HG02840 (cell line): ENCODE data around the gene TMEM119.
"Not testable (repeated sequence)": the region's sequence is repeated elsewhere in the genome, so short reads cannot be mapped to it uniquely, and the experiment has no call there.

Experiments used
- ATAC-seq: cut with Tn5 transposase; IDR thresholded peaks from one replicate; pipeline ENCODE4 v1.9.1; 2021; ENCODE audit warnings: mild to moderate bottlenecking, moderate library complexity, moderate number of reproducible peaks; ENCODE audit not compliant: unreplicated experiment, low FRiP score

The TMEM119 gene

DNA sequence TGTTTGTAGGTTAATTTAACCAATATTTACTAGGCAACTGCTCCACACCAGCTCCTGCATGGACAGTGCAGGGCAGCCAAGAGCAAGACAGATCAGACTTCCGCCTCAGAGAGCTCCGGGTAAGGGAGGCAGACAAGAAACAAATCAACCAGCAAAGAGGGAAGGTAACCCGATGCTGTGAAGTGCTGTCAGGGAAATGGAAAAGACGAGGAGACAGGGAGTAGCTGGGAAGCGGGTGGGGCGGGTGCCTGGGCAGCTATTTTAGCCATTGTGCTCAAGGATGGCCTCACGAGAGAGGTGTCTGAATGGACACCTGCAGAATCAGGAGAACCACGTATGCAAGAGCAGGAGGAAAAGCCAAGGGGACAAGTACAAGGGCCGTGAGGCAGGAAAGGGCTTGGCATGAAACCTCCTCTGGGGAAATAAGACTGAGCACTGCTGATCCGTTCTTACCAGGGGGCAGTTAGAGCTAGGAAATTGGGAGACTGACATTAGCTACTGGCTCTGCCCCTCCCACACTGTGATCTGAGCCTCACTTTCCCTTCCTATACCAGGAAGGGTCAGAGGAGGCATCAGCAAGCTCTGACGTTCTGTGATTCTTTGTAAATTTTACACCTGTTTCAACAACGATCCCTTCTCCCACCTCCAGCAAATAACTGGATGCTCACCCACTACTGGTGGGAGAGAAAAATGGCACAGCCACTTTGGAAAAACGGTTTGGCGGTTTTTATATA lies 6.5 kb upstream of the TMEM119 start:
- no peak for ATAC-seq

DNA sequence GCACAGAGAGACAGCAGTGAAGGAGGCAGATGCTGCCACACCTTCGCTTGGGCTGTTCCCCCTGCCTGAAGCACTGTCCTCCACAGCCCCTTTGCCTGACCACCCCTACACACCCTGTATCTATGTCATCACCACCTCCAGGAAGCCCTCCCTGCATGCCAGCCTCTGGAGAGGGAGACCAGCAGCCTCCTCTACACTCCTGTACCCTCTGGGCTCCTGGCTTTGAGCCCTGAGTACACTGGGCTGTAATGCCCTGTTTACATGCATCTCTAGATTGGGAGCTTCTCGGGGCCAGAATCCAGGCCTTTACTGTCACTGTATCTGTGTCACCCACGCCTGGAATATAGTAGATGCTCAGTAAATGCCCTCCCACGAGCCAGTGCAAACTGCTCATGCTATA lies 5.9 kb upstream of the TMEM119 start:
- ATAC-seq, result no peak

DNA sequence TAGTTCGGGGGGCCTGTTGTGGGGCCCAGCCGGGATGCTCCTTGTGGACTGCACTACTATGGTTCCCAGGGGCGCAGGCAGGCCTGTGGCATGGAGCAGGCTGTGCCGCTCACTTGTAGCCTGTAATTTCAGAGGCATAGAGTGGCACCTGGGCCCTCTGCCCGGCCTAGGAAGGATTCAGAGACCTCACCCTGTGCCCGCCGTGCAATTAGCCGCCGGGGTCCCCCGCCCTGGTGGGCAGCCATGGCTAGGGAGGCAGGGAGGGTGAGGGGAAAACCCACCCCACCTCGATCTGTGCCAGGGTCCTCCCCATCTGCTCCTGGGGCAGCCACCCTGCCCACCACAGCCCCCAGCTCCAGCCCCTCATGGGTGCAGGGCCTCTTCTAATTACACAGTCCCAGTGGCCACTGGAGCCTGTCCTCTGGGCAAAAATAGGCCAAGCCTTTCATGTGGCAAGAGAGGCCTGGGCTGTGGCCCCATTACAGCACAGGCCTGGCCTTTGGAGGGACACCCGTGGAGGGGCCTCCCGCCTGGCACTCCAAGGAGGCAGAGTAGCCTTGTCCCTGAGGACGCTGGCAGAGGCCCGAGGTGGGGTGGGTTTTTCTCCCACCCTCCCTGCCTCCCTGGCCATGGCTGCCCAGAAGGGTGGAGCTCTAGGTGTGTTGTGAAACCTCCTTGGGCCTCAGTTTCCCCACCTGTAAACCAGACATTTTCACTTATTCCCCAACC lies 5.3 kb upstream of the TMEM119 start:
- no peak for ATAC-seq

DNA sequence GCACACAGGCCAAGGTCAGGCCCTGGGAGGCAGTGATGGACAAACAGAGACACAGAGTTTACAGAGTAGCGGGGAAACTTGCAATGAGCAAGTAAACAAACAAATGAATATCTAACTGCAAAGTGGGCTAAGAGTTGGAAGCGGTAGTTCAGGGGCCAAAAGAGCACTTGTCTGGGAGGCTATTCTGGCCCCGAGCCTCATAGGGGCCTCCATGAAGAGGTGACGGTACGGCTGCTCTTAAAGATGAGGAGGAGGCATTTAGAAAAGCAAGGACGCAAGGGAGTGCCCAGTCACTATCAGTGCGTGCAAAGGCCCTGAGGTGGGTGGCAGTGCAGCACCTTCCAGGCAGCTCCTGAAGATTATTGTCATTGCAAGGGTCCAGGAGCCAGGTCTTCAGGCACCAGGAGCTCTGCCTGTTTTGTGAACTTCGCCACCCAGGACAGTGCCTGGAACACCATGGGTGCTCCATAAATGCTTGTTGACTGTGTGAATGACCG lies 4.4 kb upstream of the TMEM119 start:
- no peak for ATAC-seq

GRCh38 chr12:108600702-108601007 lies 2.8 kb upstream of the TMEM119 start:
- no peak for ATAC-seq

GRCh38 chr12:108599948-108600701 lies 2.2 kb upstream of the TMEM119 start:
- no peak for ATAC-seq

DNA sequence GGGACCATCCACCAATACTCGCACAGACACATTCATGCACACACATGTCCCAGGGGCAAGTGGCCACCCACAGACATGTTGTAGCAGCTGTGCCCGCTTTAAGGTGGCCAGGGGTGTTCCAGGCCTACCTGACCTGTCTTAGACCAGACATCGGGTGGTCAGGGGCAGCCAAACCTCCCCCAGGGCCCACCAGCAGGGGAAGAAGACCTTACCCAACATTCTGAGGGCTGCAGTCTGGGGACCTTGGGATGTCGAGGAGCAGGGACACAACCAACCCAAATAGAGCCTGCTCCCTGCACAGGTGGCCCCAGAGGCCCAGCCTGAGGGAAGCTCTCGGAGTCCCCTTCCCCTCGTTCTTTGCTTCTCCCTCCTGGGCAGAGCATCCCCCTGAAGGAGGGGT lies 1.7 kb upstream of the TMEM119 start:
- no peak for ATAC-seq

DNA sequence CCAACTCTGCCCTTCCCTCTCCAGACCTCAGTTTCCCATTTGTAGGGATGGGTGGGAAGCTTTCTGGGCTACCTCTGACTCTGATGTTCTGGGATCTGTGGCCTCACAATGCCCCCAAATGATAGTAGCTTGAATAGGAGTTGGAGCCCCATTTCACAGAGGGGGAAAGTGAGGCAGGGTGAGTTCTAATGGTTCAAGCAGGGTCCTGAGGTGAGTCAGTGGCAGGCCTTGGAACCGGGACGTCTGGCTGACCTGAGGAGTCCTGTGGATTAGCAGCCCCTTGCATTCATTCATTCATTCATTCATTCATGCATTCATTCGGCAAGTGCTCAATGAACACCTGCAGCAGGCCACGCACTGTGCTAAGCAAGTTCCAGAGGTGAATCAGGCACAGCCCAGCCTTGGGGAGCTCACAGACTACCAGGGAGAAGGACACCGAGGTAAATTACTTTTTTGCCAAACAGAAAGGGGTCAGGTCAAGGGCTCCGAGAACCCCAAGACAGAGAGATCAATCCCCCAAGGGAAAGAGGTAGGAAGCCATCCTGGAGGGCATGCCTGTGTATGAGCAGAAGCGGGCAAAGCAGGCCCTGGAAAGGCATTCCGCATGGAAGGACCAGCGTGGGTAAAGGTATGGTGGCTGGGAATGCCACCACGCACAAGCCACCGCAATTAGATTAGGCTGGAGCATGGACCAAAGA lies 818 bp upstream of the TMEM119 start:
- ATAC-seq, result no peak

DNA sequence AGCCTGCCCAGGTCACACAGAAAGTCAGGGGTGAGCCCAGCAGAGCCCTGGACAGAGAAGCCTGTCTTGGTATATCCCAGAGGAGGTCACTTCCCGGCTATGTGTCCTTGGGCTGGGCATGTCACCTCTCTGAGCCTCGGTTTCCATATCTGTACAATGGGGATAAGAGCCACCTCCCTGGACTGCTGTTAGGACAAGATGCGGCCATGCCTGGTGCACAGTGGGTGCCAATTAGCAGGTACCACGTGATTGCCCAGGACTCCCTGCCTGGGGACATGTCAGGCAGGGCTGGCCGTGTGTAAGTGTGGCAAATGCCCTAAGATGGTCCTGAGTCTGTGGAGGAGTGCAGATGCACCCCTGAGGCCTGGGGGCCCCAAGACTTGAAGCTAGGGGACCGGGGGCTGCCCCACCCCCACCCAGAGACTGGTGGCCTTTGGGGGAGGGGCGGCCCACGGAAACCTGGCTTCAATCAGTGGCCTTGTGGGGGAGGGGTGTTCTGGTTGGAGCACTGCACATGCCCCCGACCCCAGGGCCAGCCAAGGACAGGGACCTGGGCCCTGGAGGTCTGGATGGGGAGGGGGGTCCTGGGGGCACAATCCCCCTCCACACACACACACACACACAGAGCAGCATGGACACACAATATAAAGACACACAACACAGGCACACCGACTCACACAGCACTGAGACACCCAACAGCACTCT lies 878 bp downstream of the TMEM119 start:
- no peak for ATAC-seq

- ATAC-seq, result no peak
These were observed 1.9 kb downstream of the TMEM119 start for GRCh38 chr12:108595711-108596647.

DNA sequence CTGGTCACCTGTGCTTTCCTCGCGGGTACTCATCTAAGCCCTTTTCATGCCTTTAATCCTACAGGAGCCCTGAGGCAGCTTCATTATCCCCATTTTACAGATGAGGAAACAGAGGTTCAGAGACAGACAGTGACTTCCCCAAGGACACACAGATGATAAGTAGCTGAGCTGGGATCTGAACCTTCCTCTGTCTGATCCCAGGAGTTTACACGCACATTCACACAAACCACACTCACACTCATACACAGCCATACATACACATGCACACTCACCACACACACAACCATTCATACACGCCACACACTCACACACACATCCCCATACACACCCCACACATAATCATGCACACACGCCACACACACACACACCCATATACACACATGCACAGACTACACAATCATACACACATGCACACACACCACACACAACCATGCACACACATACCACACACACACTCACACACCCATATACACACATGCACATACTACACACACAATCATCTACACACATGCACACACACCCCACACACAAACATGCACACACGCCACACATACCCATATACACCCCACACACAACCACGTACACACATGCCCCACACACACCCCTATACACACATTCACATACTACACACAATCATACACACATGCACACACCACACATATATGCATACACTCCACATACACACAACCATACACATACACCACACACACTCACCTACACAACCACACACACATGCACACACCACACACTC lies 2.7 kb downstream of the TMEM119 start:
- ATAC-seq, result no peak

DNA sequence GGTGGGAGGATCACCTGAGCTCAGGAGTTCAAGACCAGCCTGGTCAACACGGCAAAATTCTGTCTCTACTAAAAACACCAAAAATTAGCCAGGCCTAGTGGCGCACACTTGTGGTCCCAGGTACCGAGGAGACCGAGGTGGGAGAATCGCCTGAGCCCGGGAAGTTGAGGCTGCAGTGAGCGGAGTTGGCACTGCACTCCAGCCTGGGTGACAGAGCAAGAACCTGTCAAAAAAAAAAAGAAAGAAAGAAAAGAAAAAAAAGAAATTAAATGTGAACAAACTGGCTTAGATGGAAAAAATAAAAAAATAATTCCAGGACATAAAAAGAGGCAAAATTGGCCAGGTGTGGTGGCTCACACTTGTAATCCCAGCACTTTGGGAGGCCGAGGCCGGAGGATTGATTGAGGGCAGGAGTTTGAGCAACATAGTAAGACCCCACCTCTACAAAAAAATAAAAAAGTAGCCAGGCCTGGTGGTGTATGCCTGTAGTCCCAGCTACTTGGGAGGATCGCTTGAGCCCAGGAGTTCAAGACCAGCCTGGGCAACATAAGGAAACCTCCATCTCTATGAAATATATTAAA lies 3.5 kb downstream of the TMEM119 start:
- ATAC-seq, result no peak

DNA sequence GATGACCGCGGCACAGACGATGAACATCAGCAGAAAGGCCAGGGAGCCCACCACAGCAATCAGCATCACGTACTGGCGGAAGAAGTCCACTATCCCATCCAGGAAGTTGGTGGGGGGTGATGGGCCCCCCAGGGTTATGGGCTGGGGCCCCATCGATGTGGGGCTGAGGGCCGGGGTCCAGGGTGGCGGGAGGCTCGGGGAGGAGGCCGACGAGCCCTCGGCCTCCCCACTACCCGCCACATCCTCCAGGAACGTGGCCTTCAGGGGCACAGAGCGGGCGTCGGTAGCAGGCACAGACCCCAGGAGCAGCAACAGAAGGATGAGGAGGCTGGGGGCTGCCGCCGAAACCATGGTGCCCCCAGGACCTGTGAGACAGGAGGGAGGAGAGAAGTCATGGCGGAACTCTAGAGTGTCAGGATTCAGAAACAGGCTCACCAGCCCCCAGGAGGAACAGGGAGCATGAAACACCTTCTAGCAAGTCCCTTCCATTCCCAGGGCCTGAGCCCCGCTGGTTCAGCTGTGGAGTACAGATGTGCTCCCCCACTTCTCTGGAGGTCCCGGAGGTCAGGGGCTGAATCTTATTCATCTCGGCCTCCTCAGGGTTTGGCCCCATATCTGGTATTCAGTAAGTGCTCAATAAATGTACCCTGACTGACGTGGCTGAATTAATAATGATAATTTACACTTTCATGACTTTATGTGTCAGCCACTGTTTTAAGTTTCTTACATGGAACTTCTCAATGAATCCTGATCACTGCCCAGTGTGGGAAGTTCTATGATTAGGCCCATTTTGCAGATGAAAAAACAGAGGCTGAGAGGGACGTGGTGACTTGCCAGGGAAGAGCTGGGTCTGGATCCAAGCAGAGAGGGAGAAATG lies 5.6 kb downstream of the TMEM119 start:
- no peak for ATAC-seq

DNA sequence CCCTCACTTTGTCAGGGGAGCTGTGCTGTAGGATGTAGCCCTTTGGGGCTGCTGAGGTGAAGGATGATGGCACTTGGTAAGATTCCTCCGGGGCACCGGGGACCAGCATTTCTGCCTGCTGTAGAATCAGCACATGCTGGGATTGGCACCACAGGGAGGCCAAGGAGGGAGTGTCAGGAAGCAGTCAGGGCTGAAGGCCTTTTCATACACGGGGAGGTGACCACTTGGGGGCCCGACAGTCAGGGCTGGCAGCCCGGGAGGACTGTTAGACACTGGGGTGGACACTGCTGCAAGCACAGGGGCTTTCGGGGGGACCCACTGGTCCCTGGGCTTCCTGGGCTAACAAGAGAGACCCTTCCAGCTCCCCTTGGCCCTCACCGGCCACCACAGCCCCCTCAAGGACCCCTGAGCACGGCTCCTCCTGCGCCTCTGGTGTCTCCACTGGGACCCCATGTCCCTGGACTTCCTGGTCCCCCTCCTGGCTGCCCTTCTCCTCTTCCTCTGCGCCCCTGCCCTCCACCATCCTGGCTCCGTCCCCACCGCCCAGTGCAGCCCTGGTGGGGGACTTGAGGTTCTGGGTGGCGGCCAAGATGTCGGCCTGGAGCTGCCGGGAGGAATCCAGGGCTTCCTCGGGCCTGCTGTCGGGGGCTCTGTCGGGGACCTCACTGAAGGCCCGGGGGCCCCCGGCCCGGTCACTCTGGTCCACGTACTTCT lies 6.5 kb downstream of the TMEM119 start:
- ATAC-seq, result no peak

GRCh38 chr12:108590463-108590862 lies 7.4 kb downstream of the TMEM119 start:
- ATAC-seq, result not testable (repeated sequence)

- ATAC-seq, result no peak
These were observed 8.0 kb downstream of the TMEM119 start for GRCh38 chr12:108589840-108590229.
